HL-60 (cell line): ENCODE data around the gene ATP4A.

Source experiments
- POLR2AphosphoS5 ChIP-seq: IDR thresholded peaks from 2 replicates; pipeline ENCODE4 v1.6.1; 2012; ENCODE audit warnings: low read depth
- TF ChIP-seq, protein P1 (sequence below): IDR thresholded peaks from one replicate; pipeline ENCODE4 v1.5.1; 2011; ENCODE audit warnings: low read length, control low read depth, inconsistent platforms; ENCODE audit not compliant: insufficient read depth

DNA sequence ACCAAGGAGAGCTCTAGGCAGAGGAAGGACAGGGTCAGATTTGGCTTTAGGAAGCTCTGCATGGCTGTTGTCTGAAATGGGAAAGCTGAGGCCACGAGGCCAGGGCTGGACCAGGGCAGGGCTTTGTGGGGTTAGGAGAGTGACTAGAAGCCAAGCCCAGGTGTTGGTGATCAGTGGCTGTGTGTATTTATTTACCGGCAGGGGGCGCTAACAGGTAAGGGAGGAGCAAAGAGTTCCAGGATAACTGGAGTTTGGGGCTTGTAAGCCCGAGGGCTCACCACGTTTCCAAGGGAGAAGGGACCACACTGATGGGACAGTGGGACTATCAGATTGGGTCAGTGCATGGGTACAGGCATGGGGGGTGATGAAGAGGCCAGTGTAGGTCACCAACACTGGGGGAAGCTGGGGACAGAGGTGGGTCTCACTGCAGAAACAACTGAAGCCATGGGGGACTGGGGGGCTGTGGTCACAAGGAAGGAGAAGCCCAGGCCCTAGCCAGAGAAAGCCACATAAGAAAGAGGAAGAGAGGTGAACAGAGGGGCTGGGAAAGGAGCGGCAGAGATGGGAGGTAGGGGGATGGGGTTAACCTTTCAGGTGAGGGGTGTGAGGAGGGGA is 14.2 kb downstream of the ATP4A start:
- TF ChIP-seq, protein P1, sequence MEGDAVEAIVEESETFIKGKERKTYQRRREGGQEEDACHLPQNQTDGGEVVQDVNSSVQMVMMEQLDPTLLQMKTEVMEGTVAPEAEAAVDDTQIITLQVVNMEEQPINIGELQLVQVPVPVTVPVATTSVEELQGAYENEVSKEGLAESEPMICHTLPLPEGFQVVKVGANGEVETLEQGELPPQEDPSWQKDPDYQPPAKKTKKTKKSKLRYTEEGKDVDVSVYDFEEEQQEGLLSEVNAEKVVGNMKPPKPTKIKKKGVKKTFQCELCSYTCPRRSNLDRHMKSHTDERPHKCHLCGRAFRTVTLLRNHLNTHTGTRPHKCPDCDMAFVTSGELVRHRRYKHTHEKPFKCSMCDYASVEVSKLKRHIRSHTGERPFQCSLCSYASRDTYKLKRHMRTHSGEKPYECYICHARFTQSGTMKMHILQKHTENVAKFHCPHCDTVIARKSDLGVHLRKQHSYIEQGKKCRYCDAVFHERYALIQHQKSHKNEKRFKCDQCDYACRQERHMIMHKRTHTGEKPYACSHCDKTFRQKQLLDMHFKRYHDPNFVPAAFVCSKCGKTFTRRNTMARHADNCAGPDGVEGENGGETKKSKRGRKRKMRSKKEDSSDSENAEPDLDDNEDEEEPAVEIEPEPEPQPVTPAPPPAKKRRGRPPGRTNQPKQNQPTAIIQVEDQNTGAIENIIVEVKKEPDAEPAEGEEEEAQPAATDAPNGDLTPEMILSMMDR: peak; percentile 64
- no peak for TF ChIP-seq POLR2AphosphoS5
